ENCODE measurements around the gene CCDC85B. TPM values are rescaled to one million over a fixed set of nuclear protein-coding genes. Genes with fewer than 3 reads are reported as not detected.

CCDC85B gene
- total RNA-seq, 1 donor from 2014 or later, result 36.4 TPM

DNA sequence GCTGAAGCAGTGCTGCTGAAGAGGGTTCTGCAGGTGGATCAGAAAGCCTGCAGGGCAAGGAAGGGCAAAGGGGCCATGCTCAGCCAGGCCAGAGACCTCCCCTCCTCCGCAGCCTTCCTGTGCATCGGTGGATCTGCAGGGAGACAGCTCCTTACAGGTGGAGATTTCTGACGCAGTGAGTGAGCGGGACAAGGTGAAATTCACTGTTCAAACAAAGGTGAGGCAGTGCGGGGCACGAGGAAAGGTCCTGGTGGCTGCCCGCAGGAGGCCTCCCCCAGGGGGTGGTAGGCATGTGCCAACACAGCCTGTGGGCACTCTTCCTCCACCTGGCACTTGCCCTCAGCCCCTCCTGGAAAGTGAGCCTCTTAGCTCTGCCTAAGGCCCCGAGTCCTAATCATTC lies 41.1 kb upstream of the CCDC85B start:
- no peaks in the 10 kb centered on the region for H3K4me1 ChIP-seq
- peaks cover 29% of the 10 kb centered on the region for H3K36me3 ChIP-seq
- intact Hi-C loops (cut with DNase I), result no loop called here
- no peak overlapping the region for H3K4me3 ChIP-seq
- no peaks in the 10 kb centered on the region for H3K27me3 ChIP-seq
- ATAC-seq, result no peak
- no peaks in the 10 kb centered on the region for H3K9me3 ChIP-seq
- DNase-seq, result no peak
- H3K27ac ChIP-seq, result no peak overlapping the region
- TF ChIP-seq, protein P1, sequence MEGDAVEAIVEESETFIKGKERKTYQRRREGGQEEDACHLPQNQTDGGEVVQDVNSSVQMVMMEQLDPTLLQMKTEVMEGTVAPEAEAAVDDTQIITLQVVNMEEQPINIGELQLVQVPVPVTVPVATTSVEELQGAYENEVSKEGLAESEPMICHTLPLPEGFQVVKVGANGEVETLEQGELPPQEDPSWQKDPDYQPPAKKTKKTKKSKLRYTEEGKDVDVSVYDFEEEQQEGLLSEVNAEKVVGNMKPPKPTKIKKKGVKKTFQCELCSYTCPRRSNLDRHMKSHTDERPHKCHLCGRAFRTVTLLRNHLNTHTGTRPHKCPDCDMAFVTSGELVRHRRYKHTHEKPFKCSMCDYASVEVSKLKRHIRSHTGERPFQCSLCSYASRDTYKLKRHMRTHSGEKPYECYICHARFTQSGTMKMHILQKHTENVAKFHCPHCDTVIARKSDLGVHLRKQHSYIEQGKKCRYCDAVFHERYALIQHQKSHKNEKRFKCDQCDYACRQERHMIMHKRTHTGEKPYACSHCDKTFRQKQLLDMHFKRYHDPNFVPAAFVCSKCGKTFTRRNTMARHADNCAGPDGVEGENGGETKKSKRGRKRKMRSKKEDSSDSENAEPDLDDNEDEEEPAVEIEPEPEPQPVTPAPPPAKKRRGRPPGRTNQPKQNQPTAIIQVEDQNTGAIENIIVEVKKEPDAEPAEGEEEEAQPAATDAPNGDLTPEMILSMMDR (IDR thresholded peaks at IDR 0.05), result no peak

DNA sequence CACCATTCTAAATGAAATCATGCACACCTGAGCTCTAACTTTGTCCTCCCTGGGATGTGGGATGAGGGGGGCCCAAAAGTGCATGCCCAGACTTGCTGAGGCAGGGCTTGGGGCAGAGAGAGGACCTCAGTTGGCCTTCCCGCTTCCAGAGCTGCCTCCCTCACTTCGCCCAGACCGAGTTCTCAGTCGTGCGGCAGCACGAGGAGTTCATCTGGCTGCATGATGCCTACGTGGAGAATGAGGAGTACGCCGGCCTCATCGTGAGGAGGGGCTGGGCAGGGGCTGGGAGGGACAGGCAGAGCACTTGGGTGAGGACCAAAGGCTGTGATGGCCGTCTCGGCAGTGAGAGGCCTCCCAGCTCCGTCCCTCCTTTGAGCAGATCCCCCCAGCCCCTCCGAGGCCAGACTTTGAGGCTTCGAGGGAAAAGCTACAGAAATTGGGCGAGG lies 40.7 kb upstream of the CCDC85B start:
- H3K4me3 ChIP-seq, result no peak overlapping the region
- H3K27ac ChIP-seq, result no peak overlapping the region
- no peaks in the 10 kb centered on the region for H3K9me3 ChIP-seq
- TF ChIP-seq, protein P1 (IDR thresholded peaks at IDR 0.05), result no peak
- H3K4me1 ChIP-seq, result no peaks in the 10 kb centered on the region
- H3K27me3 ChIP-seq, result no peaks in the 10 kb centered on the region
- no peak for ATAC-seq
- intact Hi-C loops (cut with DNase I), result no loop called here
- DNase-seq, result peak; percentile 67
- peaks cover 33% of the 10 kb centered on the region for H3K36me3 ChIP-seq

DNA sequence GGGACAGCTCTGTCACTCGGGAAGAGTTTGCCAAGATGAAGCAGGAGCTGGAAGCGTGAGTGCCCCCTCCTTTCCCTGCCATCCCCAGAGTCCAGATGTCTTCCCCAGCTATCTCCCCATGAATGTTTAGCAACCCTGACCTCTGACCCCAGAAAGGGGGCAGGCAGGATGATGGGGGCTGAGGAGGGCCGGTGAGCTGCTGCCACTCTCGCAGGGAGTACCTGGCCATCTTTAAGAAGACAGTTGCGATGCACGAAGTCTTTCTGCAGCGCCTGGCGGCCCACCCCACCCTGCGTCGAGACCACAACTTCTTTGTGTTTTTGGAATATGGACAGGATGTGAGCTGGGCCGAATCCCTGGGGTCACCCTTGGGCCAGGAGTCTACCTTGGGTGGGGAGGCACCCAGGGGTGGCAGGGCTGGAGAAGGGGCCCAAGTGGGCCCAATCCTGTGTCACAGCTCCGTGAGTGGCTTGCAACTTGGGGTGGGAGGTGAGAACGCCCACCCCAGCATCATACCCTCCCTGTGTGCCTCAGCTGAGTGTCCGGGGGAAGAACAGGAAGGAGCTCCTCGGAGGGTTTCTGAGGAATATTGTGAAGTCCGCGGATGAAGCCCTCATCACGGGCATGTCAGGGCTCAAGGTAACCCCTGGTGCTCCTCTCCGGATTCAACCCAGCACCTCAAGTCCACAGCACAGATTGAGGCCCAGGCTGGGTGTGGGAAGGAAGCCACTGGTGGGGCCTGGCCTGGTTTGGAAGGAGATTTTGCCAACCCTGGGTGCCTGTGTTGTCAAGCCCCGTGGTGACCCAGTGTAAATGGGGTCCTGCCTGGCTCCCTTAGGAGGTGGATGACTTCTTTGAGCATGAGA lies 40.0 kb upstream of the CCDC85B start:
- DNase-seq (peak; percentile 60), ATAC-seq (no peak)
- TF ChIP-seq, protein P1 (IDR thresholded peaks at IDR 0.05), result no peak
- H3K4me3 ChIP-seq, result no peak overlapping the region
- H3K27ac ChIP-seq, result no peak overlapping the region
- no peaks in the 10 kb centered on the region for H3K27me3 ChIP-seq
- intact Hi-C loops (cut with DNase I), result no loop called here
- no peaks in the 10 kb centered on the region for H3K9me3 ChIP-seq
- peaks cover 40% of the 10 kb centered on the region for H3K36me3 ChIP-seq
- no peaks in the 10 kb centered on the region for H3K4me1 ChIP-seq

DNA sequence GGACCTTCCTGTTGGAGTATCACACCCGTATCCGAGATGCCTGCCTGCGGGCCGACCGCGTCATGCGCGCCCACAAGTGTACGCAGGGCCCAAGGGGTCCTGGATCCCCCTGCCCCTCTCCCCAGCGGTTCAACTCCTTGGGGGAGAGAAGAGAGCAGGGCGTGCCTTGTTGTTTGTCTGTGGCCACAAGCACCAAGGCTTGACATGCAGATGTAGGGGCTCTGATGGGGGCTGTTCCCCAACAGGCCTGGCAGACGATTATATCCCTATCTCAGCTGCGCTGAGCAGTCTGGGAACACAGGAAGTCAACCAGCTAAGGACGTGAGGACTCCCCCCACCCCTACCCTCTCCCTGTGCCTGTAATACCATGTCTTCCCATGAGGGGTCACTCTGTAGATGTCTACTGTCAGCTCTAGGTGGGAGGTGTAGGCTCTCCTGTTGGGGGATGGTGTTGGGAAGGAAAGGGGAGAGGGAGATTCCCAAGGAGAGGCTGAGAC lies 39.3 kb upstream of the CCDC85B start:
- ATAC-seq (peak; percentile 34), DNase-seq (no peak)
- Histone ChIP-seq H3K4me3 (no peak overlapping the region), H3K27me3 (no peaks in the 10 kb centered on the region), H3K27ac (no peak overlapping the region), H3K4me1 (peaks cover 4% of the 10 kb centered on the region), H3K36me3 (peaks cover 47% of the 10 kb centered on the region), H3K9me3 (no peaks in the 10 kb centered on the region)
- intact Hi-C loops (cut with DNase I), result no loop called here
- TF ChIP-seq, protein P1 (IDR thresholded peaks at IDR 0.05), result peak; percentile 37

DNA sequence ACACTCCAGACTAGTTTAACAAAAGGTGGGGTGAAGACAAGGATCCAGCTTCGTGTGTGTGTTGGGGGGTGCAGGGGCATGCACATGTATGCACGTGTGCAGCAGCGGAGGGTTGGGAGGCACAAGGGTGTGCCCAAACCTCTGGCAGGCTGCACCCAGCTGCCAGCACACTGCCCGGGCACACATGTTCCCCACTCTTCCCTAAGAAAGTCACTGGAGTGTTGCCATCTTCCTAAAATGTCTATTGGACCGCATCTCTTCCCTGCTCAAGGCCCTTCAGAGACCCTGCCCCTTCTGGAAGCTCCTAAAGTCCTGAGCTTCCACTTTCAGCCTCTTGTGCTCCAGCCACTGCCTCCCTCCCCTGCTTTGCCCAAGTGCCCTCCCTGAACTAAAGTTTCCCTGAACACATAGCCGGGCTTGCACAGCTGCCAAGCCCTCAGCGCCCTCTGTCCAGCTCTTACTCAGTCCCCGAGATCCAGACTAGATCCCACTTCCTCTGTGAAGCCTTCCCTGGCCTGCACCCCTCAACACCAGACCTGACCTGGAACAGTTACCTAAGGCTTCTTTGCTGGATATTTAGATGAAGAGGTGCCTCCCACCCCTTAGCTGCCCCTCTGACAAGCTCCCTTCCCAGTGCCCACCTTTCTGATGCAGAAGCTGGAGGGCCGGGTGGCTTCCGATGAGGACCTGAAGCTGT lies 38.5 kb upstream of the CCDC85B start:
- Histone ChIP-seq H3K9me3 (no peaks in the 10 kb centered on the region), H3K4me3 (no peak overlapping the region), H3K27me3 (no peaks in the 10 kb centered on the region), H3K27ac (no peak overlapping the region), H3K36me3 (peaks cover 48% of the 10 kb centered on the region), H3K4me1 (peaks cover 8% of the 10 kb centered on the region)
- intact Hi-C loops (cut with DNase I), result no loop called here
- DNase-seq, result peak; percentile 57
- no peak for ATAC-seq
- TF ChIP-seq, protein P1 (IDR thresholded peaks at IDR 0.05), result no peak
